Nephron (organoid): ENCODE data around the gene SYT7.
"Not testable (repeated sequence)": the region's sequence is repeated elsewhere in the genome, so short reads cannot be mapped to it uniquely, and the experiment has no call there.

Experiments
- H3K27ac Mint-ChIP-seq, 3 experiments: 2 replicates each; pipeline ENCODE4 v1.8.0; 2020; ENCODE audit warnings: mixed read lengths in 3 of 3, mild to moderate bottlenecking in 2 of 3, moderate library complexity in 1 of 3
- H3K27me3 Mint-ChIP-seq: 2 replicates; pipeline ENCODE4 v1.8.0; 2021; ENCODE audit warnings: low read depth, mild to moderate bottlenecking, moderate library complexity, mixed read lengths
- H3K36me3 Mint-ChIP-seq: 2 replicates; pipeline ENCODE4 v1.8.0; 2020; ENCODE audit warnings: low read depth, mixed read lengths
- H3K4me1 Mint-ChIP-seq: 2 replicates; pipeline ENCODE4 v1.8.0; 2020; ENCODE audit warnings: mixed read lengths
- H3K4me3 Mint-ChIP-seq, 3 experiments: 2 replicates each; pipeline ENCODE4 v1.8.0; 2020; ENCODE audit warnings: mild to moderate bottlenecking in 3 of 3, mixed read lengths in 3 of 3, moderate library complexity in 2 of 3
- H3K9me3 Mint-ChIP-seq: 2 replicates; pipeline ENCODE4 v1.8.0; 2020; ENCODE audit warnings: mixed read lengths
- CTCF ChIP-seq, 3 experiments: fragments of 200-600 bp; sonication (generic); IDR thresholded peaks; one replicate each; pipeline ENCODE4 v1.5.0; 2021; ENCODE audit warnings: antibody characterized with exemption in 3 of 3; ENCODE audit not compliant: unreplicated experiment in 3 of 3

Gene SYT7

DNA sequence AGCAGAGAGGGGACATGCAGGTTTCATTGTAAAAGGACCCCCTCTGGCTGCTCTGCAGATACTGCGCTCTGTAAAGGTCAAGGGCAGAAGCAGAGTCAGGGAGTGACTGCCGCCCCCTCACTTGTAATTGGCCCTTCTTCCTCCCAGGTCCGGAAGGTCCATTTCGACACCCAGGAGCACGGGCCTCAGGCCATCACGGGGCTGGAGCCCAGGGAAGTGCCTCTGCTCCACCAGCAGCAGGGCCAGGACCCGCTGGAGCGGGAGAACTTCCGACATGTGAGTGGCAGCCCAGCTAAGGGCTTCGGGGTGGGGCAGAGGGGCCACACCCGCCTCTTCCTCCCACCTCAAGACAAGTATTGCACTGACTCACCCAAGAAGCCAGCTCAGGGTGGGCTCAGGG lies 96.3 kb downstream of the SYT7 start:
- Mint-ChIP-seq H3K4me3 (no peak overlapping the region), H3K36me3 (no peaks in the 10 kb centered on the region)

DNA sequence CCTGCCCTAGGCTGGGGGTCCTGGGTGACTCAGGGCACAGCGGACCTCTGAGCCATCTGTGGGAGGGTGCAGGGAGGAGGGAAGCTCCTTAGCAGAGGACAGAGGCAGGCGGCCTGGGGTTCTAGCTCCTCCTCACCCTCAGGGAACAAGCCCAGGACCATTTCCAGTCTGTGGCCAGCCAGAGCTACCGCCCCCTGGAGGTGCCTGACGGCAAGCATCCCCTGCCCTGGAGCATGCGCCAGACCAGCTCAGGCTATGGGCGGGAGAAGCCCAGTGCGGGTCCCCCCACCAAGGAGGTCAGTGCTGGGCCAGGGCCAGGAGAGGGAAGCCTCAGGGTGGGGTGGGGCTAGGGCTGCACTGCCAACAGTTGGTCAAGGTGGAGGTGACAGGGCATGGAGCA lies 98.4 kb downstream of the SYT7 start:
- H3K27me3 Mint-ChIP-seq = peaks cover 8% of the 10 kb centered on the region

More for the DNA sequence above, 96.3 kb downstream of the SYT7 start:
- H3K27ac Mint-ChIP-seq = no peak overlapping the region
- peaks cover 46% of the 10 kb centered on the region for H3K4me1 Mint-ChIP-seq
- H3K27me3 Mint-ChIP-seq = peaks cover 8% of the 10 kb centered on the region
- TF ChIP-seq CTCF (IDR thresholded peaks at IDR 0.05; ENCODE audit: unreplicated experiment in 3 of 3) = no peak
- H3K9me3 Mint-ChIP-seq = no peaks in the 10 kb centered on the region

GRCh38 chr11:61481806-61482205 lies 99.1 kb downstream of the SYT7 start:
- no peaks in the 10 kb centered on the region for H3K9me3 Mint-ChIP-seq
- no peaks in the 10 kb centered on the region for H3K36me3 Mint-ChIP-seq
- peaks cover 26% of the 10 kb centered on the region for H3K4me1 Mint-ChIP-seq
- H3K4me3 Mint-ChIP-seq = no peak overlapping the region
- no peak overlapping the region for H3K27ac Mint-ChIP-seq
- no peak for TF ChIP-seq CTCF (IDR thresholded peaks at IDR 0.05; ENCODE audit: unreplicated experiment in 3 of 3)
- peaks cover 8% of the 10 kb centered on the region for H3K27me3 Mint-ChIP-seq

More for the DNA sequence above, 98.4 kb downstream of the SYT7 start:
- no peaks in the 10 kb centered on the region for H3K36me3 Mint-ChIP-seq
- TF ChIP-seq CTCF (IDR thresholded peaks at IDR 0.05; ENCODE audit: unreplicated experiment in 3 of 3) = peak; percentile 30 to 53 (median 50)
- no peaks in the 10 kb centered on the region for H3K9me3 Mint-ChIP-seq
- peaks cover 32% of the 10 kb centered on the region for H3K4me1 Mint-ChIP-seq
- no peak overlapping the region for H3K27ac Mint-ChIP-seq
- H3K4me3 Mint-ChIP-seq = no peak overlapping the region

GRCh38 chr11:61480994-61481335 lies 99.9 kb downstream of the SYT7 start:
- Mint-ChIP-seq H3K4me3 (no peak overlapping the region), H3K9me3 (no peaks in the 10 kb centered on the region), H3K27ac (no peak overlapping the region), H3K4me1 (peaks cover 20% of the 10 kb centered on the region), H3K36me3 (no peaks in the 10 kb centered on the region), H3K27me3 (peaks cover 8% of the 10 kb centered on the region)
- no peak for TF ChIP-seq CTCF (IDR thresholded peaks at IDR 0.05; ENCODE audit: unreplicated experiment in 3 of 3)

- Mint-ChIP-seq H3K27ac (peak overlapping the region in 1 of 3 experiments; percentile 24), H3K9me3 (no peaks in the 10 kb centered on the region), H3K4me3 (no peak overlapping the region), H3K4me1 (peaks cover 20% of the 10 kb centered on the region), H3K27me3 (peaks cover 8% of the 10 kb centered on the region), H3K36me3 (no peaks in the 10 kb centered on the region)
- TF ChIP-seq CTCF (IDR thresholded peaks at IDR 0.05; ENCODE audit: unreplicated experiment in 3 of 3) = no peak
Observed at GRCh38 chr11:61480261-61480993, 100.4 kb downstream of the SYT7 start.

DNA sequence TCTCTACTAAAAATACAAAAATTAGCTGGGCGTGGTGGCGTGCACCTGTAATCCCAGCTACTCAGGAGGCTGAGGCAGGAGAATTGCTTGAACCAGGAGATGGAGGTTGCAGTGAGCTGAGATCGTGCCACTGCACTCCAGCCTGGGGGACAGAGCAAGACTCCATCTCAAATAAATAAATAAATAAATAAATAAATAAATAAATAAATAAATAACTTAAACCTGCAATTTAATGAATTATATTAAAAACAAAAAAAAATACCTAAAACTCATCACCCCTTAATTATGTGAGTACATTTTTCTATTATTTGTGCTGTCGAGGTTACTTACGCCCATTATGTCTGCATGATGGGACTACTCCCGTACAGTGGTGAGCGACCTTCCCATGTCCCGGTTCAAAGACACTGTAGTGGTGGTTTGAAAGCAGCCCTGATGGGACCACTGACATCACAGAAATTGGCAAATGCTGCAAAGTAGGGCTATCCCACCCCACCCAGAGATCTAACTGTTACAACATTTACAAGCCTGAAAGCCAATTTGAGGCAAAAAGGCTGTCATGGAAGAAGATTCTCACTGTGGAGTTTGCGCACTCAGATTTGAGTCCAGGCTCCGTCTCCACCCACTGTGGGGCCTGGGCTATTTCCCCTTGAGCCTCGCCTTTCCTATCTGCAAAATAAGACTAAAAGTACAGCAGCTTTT lies 101.4 kb downstream of the SYT7 start:
- not testable (repeated sequence) for H3K4me3 Mint-ChIP-seq, H3K27ac Mint-ChIP-seq, H3K27me3 Mint-ChIP-seq, H3K9me3 Mint-ChIP-seq, H3K36me3 Mint-ChIP-seq
- peaks cover 20% of the 10 kb centered on the region for H3K4me1 Mint-ChIP-seq
